Astrocyte of the spinal cord (primary cell): Measurements from ENCODE around the gene RPL41.

Experiments
- DNase-seq: peaks from one replicate; pipeline ENCODE4 v3.0.0; 2011; ENCODE audit warnings: low read depth, low spot score
- H3K4me3 ChIP-seq: 2 replicates; pipeline ENCODE4 v1.5.1; 2011; ENCODE audit warnings: low read depth, mild to moderate bottlenecking, low read length, moderate library complexity
- in situ Hi-C: cut with HindIII; loops from 2 replicates; pipeline ENCODE4 v1.10.0; 2017; ENCODE audit warnings: low sequenced_read_pairs
- TF ChIP-seq, protein P1 (sequence below): IDR thresholded peaks from 2 replicates; pipeline ENCODE4 v1.5.1; 2012; ENCODE audit warnings: low read depth, mild to moderate bottlenecking, low read length, inconsistent platforms

The RPL41 gene

DNA sequence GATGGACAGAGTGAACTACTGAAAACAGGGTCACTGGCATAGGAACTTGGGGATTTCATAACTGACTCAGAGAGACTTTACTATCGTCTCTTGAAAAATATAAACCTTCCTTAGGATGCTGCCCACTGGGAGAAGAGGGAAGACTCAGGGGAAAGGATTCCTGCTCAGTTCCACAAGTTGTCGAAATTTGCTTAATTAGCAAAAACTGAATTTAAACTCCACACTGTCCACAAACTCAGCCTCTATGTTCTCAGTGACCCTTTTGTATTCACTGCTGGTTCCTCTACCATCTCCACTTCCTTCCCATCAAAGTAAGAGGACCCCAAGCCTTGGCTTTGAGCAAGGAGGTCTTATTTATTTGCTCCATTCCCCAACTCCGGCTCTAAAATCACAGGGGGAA lies 28.8 kb downstream of the RPL41 start:
- TF ChIP-seq, protein P1, sequence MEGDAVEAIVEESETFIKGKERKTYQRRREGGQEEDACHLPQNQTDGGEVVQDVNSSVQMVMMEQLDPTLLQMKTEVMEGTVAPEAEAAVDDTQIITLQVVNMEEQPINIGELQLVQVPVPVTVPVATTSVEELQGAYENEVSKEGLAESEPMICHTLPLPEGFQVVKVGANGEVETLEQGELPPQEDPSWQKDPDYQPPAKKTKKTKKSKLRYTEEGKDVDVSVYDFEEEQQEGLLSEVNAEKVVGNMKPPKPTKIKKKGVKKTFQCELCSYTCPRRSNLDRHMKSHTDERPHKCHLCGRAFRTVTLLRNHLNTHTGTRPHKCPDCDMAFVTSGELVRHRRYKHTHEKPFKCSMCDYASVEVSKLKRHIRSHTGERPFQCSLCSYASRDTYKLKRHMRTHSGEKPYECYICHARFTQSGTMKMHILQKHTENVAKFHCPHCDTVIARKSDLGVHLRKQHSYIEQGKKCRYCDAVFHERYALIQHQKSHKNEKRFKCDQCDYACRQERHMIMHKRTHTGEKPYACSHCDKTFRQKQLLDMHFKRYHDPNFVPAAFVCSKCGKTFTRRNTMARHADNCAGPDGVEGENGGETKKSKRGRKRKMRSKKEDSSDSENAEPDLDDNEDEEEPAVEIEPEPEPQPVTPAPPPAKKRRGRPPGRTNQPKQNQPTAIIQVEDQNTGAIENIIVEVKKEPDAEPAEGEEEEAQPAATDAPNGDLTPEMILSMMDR: no peak
- no peak overlapping the region for H3K4me3 ChIP-seq
- in situ Hi-C loops: no loop called here
- DNase-seq: no peak

GRCh38 chr12:56146492-56147460 lies 30.3 kb downstream of the RPL41 start:
- H3K4me3 ChIP-seq: no peak overlapping the region
- no peak for DNase-seq
- in situ Hi-C loops: no loop called here
- TF ChIP-seq, protein P1: no peak

GRCh38 chr12:56150563-56150962 lies 34.1 kb downstream of the RPL41 start:
- no peak overlapping the region for H3K4me3 ChIP-seq
- TF ChIP-seq, protein P1: no peak
- in situ Hi-C loops: no loop called here
- peak; percentile 35 for DNase-seq

- DNase-seq: no peak
- TF ChIP-seq, protein P1: peak; percentile 28
- in situ Hi-C loops: no loop called here
- peak overlapping the region; percentile 74 for H3K4me3 ChIP-seq
Observed at GRCh38 chr12:56151672-56152131, 35.3 kb downstream of the RPL41 start.

DNA sequence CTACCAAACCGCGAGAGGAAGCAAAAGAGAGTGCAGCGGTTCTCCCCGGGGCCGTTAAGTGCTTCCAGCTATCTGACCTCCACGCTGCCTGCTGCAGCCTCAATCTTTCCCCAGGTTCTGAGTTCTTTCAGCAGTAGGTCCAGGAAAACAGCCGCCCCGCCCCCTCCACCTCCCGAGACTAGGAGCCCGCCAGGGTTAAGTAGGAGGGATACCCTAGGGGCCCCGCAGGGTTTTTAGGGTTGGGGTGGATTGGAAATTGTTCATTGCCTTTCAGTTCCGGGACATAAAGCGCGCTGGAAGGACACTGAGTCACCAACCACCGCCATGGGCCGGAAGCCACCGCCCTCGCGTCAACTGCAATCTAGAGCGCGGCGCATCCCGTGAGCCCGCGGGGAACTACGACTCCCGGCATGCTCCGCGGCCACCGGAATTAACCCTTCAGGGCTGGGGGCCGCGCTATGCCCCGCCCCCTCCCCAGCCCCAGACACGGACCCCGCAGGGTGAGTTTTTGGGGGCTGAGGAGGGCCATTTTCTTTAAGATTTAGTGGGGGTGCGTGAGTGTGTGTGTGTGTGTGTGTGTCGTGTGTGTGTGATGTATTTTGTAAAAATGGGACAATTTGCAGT lies 35.8 kb downstream of the RPL41 start, which contains the start of gene MYL6B:
Gene MYL6B, plus strand, starts transcription at position 456 of the 624 bp plus-strand sequence. CDS start 1,332 bp downstream, outside the sequence.
- DNase-seq: peak; percentile 93
- peak within 1 kb of the TSS; percentile 74 for H3K4me3 ChIP-seq
- TF ChIP-seq, protein P1: no peak
- in situ Hi-C loops: no loop called here

DNA sequence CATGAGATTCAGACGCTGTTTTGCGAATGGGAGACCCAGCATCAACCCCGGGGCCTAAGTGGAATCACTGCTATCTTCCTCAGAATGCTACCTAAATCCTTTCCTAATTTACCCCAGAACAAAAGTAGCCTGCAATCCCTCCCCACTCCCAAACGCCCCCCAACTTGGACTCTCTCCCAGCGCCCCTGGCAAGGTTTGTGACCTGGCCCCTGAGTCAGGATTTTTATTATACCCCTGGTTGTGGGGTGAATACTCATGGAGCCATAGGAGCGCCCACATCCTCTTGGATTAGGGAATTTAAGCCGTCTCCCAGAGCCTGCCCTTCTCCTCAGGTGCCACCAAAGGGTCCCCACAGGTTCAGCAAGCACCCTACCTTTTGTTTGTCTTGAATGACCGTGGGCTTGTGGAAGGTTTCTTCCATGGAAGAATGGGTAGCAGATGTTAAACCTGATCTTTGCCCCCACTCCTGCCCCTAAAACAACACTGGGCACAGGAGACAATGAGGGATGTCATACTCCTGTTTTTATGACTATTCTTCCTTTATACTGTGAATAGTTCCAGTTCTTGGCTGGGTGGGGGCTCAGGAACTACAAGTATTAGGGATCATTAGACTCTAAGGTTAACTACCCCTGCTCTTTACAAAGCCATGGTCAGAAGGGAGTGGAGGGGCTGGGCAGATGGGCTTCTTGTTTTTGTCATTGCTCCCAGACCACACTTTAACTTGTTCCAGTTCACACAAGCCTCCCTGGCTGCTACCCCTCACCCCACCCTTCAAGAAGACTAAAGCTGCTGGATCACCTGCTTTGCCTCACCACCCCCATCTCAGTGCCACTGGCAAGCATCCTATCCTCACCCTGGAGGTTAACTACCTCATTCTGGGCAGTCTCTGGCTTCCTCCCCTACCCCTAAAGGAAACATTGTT lies 36.6 kb downstream of the RPL41 start:
- in situ Hi-C loops: no loop called here
- DNase-seq: no peak
- TF ChIP-seq, protein P1: no peak
- H3K4me3 ChIP-seq: peak overlapping the region; percentile 74
